SK-N-SH treated with all-trans-retinoic acid at 6 μM for 48 hours (cell line): ENCODE data around the gene ZMYND8.
"Not testable (repeated sequence)": the region's sequence is repeated elsewhere in the genome, so short reads cannot be mapped to it uniquely, and the experiment has no call there.

ENCODE experiments used
- RARB ChIP-seq: fragments of 250-450 bp; sonication (Bioruptor Pico); IDR thresholded peaks from 2 replicates; pipeline ENCODE4 v1.8.0; 2021; ENCODE audit warnings: mild to moderate bottlenecking, moderate library complexity
- SNAI2 ChIP-seq: fragments of 250-450 bp; sonication (Bioruptor Pico); IDR thresholded peaks from 2 replicates; pipeline ENCODE4 v1.5.0; 2020; ENCODE audit warnings: mild to moderate bottlenecking, moderate library complexity
- ZFP3 ChIP-seq: fragments of 250-450 bp; sonication (Bioruptor Pico); IDR thresholded peaks from 2 replicates; pipeline ENCODE4 v1.5.0; 2020; ENCODE audit warnings: mild to moderate bottlenecking, moderate library complexity

DNA sequence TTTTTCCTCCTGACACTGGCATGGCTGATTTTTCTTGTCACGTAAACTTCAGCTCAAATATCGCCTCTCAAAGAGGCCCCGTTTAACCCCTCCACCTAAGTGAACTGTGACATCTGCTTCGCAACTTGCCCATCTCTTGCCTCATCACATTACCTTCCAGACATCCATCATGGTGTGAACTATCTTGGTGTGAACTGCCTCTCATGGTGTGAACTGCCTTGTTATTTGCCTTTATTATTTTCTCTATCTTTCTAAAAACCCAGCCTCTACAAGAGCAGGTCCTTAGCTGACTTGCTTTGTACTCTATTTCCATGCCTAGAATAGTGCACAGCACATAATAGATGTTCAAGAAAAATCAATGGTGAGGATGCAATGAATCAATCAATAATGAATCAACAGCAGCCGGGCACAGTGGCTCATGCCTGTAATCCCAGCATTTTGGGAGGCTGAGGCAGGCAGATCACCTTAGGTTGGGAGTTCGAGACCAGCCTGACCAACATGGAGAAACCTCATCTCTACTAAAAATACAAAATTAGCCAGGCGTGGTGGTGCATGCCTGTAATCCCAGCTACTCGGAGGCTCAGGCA is 95.9 kb downstream of the ZMYND8 start:
- not testable (repeated sequence) for TF ChIP-seq SNAI2 (CRISPR knock-in tag); RARB (CRISPR knock-in tag); ZFP3
